GM23338 (cell line): Measurements from ENCODE around the gene FAM120AOS. TPM values are rescaled to one million over a fixed set of nuclear protein-coding genes. Genes with fewer than 3 reads are reported as not detected.

ENCODE experiments used
- ATAC-seq: fragments of 200-7000 bp; cut with Tn5 transposase; 3 replicates; pipeline ENCODE4 v1.9.1; 2020
- DNase-seq: peaks from one replicate; pipeline ENCODE4 v3.0.0-alpha.2; 2015; ENCODE audit warnings: low spot score
- H2AFZ ChIP-seq: fragments of 200-600 bp; sonication (generic); 2 replicates; pipeline ENCODE4 v1.8.0; 2016; ENCODE audit warnings: antibody characterized with exemption, mild to moderate bottlenecking, moderate library complexity
- H3F3A ChIP-seq: fragments of 200-600 bp; sonication (generic); replicated peaks from 2 replicates; pipeline ENCODE4 v1.8.0; 2017; ENCODE audit warnings: antibody characterized with exemption, mixed run types, low read depth
- H3K27ac ChIP-seq: fragments of 200-600 bp; sonication (generic); 2 replicates; pipeline ENCODE4 v1.6.1; 2016; ENCODE audit warnings: low read depth
- H3K27me3 ChIP-seq: fragments of 200-600 bp; sonication (generic); 2 replicates; pipeline ENCODE4 v1.8.0; 2016; ENCODE audit warnings: mild to moderate bottlenecking, mixed run types, moderate library complexity; ENCODE audit not compliant: insufficient read depth
- H3K36me3 ChIP-seq: fragments of 200-600 bp; sonication (generic); 2 replicates; pipeline ENCODE4 v1.8.0; 2016; ENCODE audit warnings: mild to moderate bottlenecking; ENCODE audit not compliant: insufficient read depth
- H3K4me1 ChIP-seq: fragments of 200-600 bp; sonication (generic); 2 replicates; pipeline ENCODE4 v1.8.0; 2016; ENCODE audit warnings: mild to moderate bottlenecking, moderate library complexity; ENCODE audit not compliant: insufficient read depth
- H3K4me2 ChIP-seq: fragments of 200-600 bp; sonication (generic); 2 replicates; pipeline ENCODE4 v1.7.1; 2017; ENCODE audit warnings: mixed run types
- H3K4me3 ChIP-seq: fragments of 200-600 bp; sonication (generic); 2 replicates; pipeline ENCODE4 v1.6.1; 2016; ENCODE audit warnings: mixed run types
- H3K79me2 ChIP-seq: fragments of 200-600 bp; sonication (generic); replicated peaks from 2 replicates; pipeline ENCODE4 v1.8.0; 2017; ENCODE audit warnings: mild to moderate bottlenecking; ENCODE audit not compliant: insufficient read depth
- H3K9me2 ChIP-seq: fragments of 200-600 bp; sonication (generic); 2 replicates; pipeline ENCODE4 v1.8.0; 2017; ENCODE audit not compliant: insufficient read depth
- H4K20me1 ChIP-seq: fragments of 200-600 bp; sonication (generic); replicated peaks from 2 replicates; pipeline ENCODE4 v1.8.0; 2017; ENCODE audit warnings: mild to moderate bottlenecking; ENCODE audit not compliant: insufficient read depth
- H3K27ac Mint-ChIP-seq: 2 replicates; pipeline ENCODE4 v1.8.0; 2020; ENCODE audit warnings: inconsistent platforms, mild to moderate bottlenecking, moderate library complexity, mixed read lengths
- H3K27me3 Mint-ChIP-seq: 3 replicates; pipeline ENCODE4 v1.8.0; 2022; ENCODE audit warnings: low read depth, mild to moderate bottlenecking, moderate library complexity, mixed read lengths, inconsistent platforms; ENCODE audit not compliant: insufficient read depth, poor library complexity
- H3K36me3 Mint-ChIP-seq: 3 replicates; pipeline ENCODE4 v1.8.0; 2021; ENCODE audit warnings: low read depth, mild to moderate bottlenecking, inconsistent platforms, moderate library complexity, mixed read lengths
- H3K4me1 Mint-ChIP-seq: 3 replicates; pipeline ENCODE4 v1.8.0; 2020; ENCODE audit warnings: mild to moderate bottlenecking, inconsistent platforms, mixed read lengths
- H3K4me3 Mint-ChIP-seq: 3 replicates; pipeline ENCODE4 v1.8.0; 2021; ENCODE audit warnings: moderate library complexity, mild to moderate bottlenecking, inconsistent platforms, mixed read lengths
- H3K9me3 Mint-ChIP-seq: 3 replicates; pipeline ENCODE4 v1.8.0; 2020; ENCODE audit warnings: moderate library complexity, mild to moderate bottlenecking, inconsistent platforms, mixed read lengths
- CREB1 ChIP-seq: fragments of 250-450 bp; sonication (Bioruptor Pico); IDR thresholded peaks from 2 replicates; pipeline ENCODE4 v1.5.0; 2020; ENCODE audit warnings: low read depth, mild to moderate bottlenecking, moderate library complexity
- CTCF ChIP-seq, 2 experiments: fragments of 200-600 bp in 1 of 2; sonication (generic) in 1 of 2; conservative IDR thresholded peaks; 2 replicates each; pipeline versions ENCODE4 v1.5.1 to v1.6.1; 2016 to 2017; ENCODE audit warnings: antibody characterized with exemption in 2 of 2, low read depth in 2 of 2, mild to moderate bottlenecking in 2 of 2, moderate library complexity in 1 of 2
- ETS1 ChIP-seq: IDR thresholded peaks from 2 replicates; pipeline ENCODE4 v1.6.1; 2016; ENCODE audit warnings: antibody characterized with exemption
- EZH2 ChIP-seq: fragments of 200-600 bp; sonication (generic); IDR thresholded peaks from one replicate; pipeline ENCODE4 v1.8.0; 2017; ENCODE audit warnings: antibody characterized with exemption, mild to moderate bottlenecking, low read depth; ENCODE audit not compliant: unreplicated experiment
- JUNB ChIP-seq: IDR thresholded peaks from one replicate; pipeline ENCODE4 v1.6.1; 2016; ENCODE audit warnings: antibody characterized with exemption; ENCODE audit not compliant: unreplicated experiment
- NANOG ChIP-seq: IDR thresholded peaks from 2 replicates; pipeline ENCODE4 v1.6.1; 2016; ENCODE audit warnings: antibody characterized with exemption, borderline replicate concordance
- POLR2AphosphoS5 ChIP-seq: IDR thresholded peaks from 2 replicates; pipeline ENCODE4 v1.6.1; 2016; ENCODE audit warnings: antibody characterized with exemption, low read depth
- REST ChIP-seq: IDR thresholded peaks from one replicate; pipeline ENCODE4 v1.6.1; 2018; ENCODE audit warnings: antibody characterized with exemption; ENCODE audit not compliant: unreplicated experiment
- ZNF114 ChIP-seq: fragments of 250-450 bp; sonication (Bioruptor Pico); IDR thresholded peaks from 2 replicates; pipeline ENCODE4 v1.5.0; 2020; ENCODE audit warnings: mild to moderate bottlenecking, moderate library complexity
- ZNF331 ChIP-seq: fragments of 250-450 bp; sonication (Bioruptor Pico); IDR thresholded peaks from 2 replicates; pipeline ENCODE4 v1.5.0; 2020; ENCODE audit warnings: low read depth, mild to moderate bottlenecking, moderate library complexity
- polyA plus RNA-seq: library from polyadenylated mRNA; unstranded; fragments of >200 nt; fragmentation: Nextera tagmentation; extraction: Ambion mirVana; gene quantifications from 2 replicates; pipeline ENCODE4 v1.2.1, GENCODE V29; 2016
- total RNA-seq: library from RNA; depleted of rRNA; stranded (reverse); fragments of >200 nt; shearing (Covaris generic); gene quantifications from 2 replicates; pipeline ENCODE4 v1.2.3, GENCODE V29; 2014

FAM120AOS gene
- total and polyA plus RNA-seq, 2 experiments from 2014 or later = 31.5 to 40.4 TPM

DNA sequence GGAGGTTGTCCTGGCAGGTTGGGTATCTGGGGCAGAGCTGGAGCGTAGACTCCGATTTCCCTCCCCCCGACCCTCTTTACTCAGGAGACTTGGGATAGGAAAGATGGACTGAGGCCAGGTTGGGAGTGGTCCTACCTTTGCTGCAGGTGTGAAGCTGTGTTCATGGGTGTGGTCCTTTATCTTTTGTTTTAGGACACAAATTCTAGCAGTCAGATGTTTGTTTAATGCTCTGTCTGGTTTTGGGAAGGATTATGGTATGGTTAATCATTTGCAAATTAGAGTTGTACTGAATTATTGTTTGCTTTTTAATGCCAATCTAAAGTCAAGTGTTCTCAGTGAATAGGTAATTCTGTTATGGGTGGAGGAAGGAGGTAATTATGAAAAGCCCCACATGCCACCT, 14.1 kb upstream of the FAM120AOS start:
- H3K36me3 Mint-ChIP-seq = peaks cover 12% of the 10 kb centered on the region; the same call in 2 of the 3 replicates
- Histone ChIP-seq H3K27ac (peak overlapping the region; percentile 10; the same call in 1 of the 2 replicates), H3K4me1 (peaks cover 61% of the 10 kb centered on the region), H3K4me2 (peak overlapping the region; percentile 41), H3K9me2 (no peaks in the 10 kb centered on the region), H3K27me3 (no peaks in the 10 kb centered on the region), H3K4me3 (no peak overlapping the region), H4K20me1 (peaks cover 43% of the 10 kb centered on the region), H3K36me3 (no peaks in the 10 kb centered on the region; the same call in 1 of the 2 replicates), H2AFZ (no peak overlapping the region), H3K79me2 (peaks cover 99% of the 10 kb centered on the region), H3F3A (no peaks in the 10 kb centered on the region)
- TF ChIP-seq EZH2 (no peak), CREB1 (CRISPR knock-in tag) (no peak), ZNF331 (CRISPR knock-in tag) (no peak), NANOG (no peak), POLR2AphosphoS5 (no peak), CTCF (conservative IDR thresholded peaks at IDR 0.05; ENCODE audit: low read depth in 2 of 2) (no peak), REST (no peak), JUNB (no peak), ETS1 (no peak), ZNF114 (CRISPR knock-in tag) (no peak)
- peaks cover 69% of the 10 kb centered on the region for H3K4me1 Mint-ChIP-seq
- ATAC-seq (peak; percentile 15; the same call in 2 of the 3 replicates), DNase-seq (no peak)
- H3K9me3 Mint-ChIP-seq = no peaks in the 10 kb centered on the region
- H3K27ac Mint-ChIP-seq = peak overlapping the region; percentile 95
- H3K27me3 Mint-ChIP-seq = peaks cover 2% of the 10 kb centered on the region
- H3K4me3 Mint-ChIP-seq = no peak overlapping the region
